Fibroblast of mammary gland (primary cell): ENCODE results near the gene OR6Y1.
A peak's percentile ranks its signal among the peaks of the same experiment; 100 is the strongest.

ENCODE experiments used
- DNase-seq: peaks from one replicate; pipeline ENCODE4 v3.0.0-alpha.2; 2010; ENCODE audit warnings: low read depth
- H3K4me3 ChIP-seq: 2 replicates; pipeline ENCODE4 v1.5.1; 2011; ENCODE audit warnings: low read depth, mild to moderate bottlenecking, low read length, moderate library complexity; ENCODE audit not compliant: control insufficient read depth
- CTCF ChIP-seq: conservative IDR thresholded peaks from 2 replicates; pipeline ENCODE4 v1.5.1; 2011; ENCODE audit warnings: low read depth, low read length, inconsistent platforms; ENCODE audit not compliant: control insufficient read depth, insufficient read depth

Gene OR6Y1

GRCh38 chr1:158516966-158517365 is 37.2 kb downstream of the OR6Y1 start:
- H3K4me3 ChIP-seq = no peak overlapping the region
- no peak for TF ChIP-seq CTCF
- DNase-seq = no peak

GRCh38 chr1:158509471-158510156 is 44.6 kb downstream of the OR6Y1 start:
- TF ChIP-seq CTCF = no peak
- DNase-seq = no peak
- H3K4me3 ChIP-seq = no peak overlapping the region

GRCh38 chr1:158507511-158507910 is 46.7 kb downstream of the OR6Y1 start:
- TF ChIP-seq CTCF = no peak
- no peak for DNase-seq
- no peak overlapping the region for H3K4me3 ChIP-seq

GRCh38 chr1:158506369-158506987 is 47.7 kb downstream of the OR6Y1 start:
- H3K4me3 ChIP-seq = no peak overlapping the region
- peak; percentile 10 for DNase-seq
- peak; percentile 34 for TF ChIP-seq CTCF

- TF ChIP-seq CTCF = no peak
Measured at GRCh38 chr1:158496374-158496773, 57.8 kb downstream of the OR6Y1 start.

GRCh38 chr1:158494796-158495195 is 59.4 kb downstream of the OR6Y1 start:
- TF ChIP-seq CTCF = no peak
- no peak overlapping the region for H3K4me3 ChIP-seq
- no peak for DNase-seq

More at GRCh38 chr1:158496374-158496773, 57.8 kb downstream of the OR6Y1 start:
- DNase-seq = peak; percentile 8
- H3K4me3 ChIP-seq = no peak overlapping the region
